Gastrocnemius medialis (tissue), 4 donors: ENCODE results near the gene CCL18.

Experiments used
- POLR2A ChIP-seq, 2 donors: fragments of 450-650 bp; IDR thresholded peaks; one replicate each; pipeline ENCODE4 v1.6.1; 2017; ENCODE audit warnings: antibody characterized with exemption in 2 of 2, mild to moderate bottlenecking in 2 of 2, moderate library complexity in 2 of 2
- TF ChIP-seq, protein P1 (sequence below), 5 experiments: fragments of 450-650 bp in 3 of 5; fragments of 200-600 bp in 2 of 5; sonication (generic) in 2 of 5; IDR thresholded peaks in 4 of 5; conservative IDR thresholded peaks in 1 of 5; 1 replicate in 4 of 5; 2 replicates in 1 of 5; pipeline ENCODE4 v1.5.1; 2016 to 2019; ENCODE audit warnings: antibody characterized with exemption in 5 of 5, mild to moderate bottlenecking in 3 of 5, moderate library complexity in 3 of 5

DNA sequence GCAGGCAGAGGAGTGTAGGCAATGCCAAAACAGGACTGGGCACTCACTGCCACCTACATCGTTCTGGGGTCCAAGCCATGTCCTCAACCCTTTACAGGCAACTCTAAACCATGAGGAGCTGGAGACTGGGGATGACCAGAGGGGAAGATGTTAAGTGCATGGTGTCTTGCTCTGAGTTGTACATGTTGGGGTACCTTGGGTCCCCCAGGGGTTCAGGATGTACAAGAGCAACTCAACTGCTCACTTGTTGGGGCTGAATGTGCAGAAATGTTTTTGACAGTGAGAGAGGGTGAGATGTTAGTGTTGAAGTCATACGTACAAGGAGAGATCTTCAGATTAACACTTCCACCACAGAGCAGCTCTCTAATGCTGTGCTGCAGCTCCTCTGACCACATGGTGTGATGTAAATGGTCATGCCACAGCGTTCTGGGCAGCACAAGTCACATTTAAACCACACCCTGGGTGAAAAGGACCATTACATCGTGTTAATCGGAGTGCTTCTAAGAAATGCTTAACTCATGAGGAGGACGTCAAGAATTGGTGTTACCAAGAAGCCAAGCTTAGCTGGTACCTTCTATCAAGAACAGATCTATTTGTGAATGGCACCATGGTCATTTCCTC is 2.4 kb downstream of the CCL18 start:
- TF ChIP-seq, protein P1, sequence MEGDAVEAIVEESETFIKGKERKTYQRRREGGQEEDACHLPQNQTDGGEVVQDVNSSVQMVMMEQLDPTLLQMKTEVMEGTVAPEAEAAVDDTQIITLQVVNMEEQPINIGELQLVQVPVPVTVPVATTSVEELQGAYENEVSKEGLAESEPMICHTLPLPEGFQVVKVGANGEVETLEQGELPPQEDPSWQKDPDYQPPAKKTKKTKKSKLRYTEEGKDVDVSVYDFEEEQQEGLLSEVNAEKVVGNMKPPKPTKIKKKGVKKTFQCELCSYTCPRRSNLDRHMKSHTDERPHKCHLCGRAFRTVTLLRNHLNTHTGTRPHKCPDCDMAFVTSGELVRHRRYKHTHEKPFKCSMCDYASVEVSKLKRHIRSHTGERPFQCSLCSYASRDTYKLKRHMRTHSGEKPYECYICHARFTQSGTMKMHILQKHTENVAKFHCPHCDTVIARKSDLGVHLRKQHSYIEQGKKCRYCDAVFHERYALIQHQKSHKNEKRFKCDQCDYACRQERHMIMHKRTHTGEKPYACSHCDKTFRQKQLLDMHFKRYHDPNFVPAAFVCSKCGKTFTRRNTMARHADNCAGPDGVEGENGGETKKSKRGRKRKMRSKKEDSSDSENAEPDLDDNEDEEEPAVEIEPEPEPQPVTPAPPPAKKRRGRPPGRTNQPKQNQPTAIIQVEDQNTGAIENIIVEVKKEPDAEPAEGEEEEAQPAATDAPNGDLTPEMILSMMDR (IDR thresholded peaks at IDR 0.05 in 4 of 5, conservative IDR thresholded peaks at IDR 0.05 in 1 of 5) = no peak
- TF ChIP-seq POLR2A (IDR thresholded peaks at IDR 0.05) = no peak
